Heart right ventricle (tissue), 16 donors: ENCODE measurements around the gene ZNF362. TPM values are rescaled to one million over a fixed set of nuclear protein-coding genes. Genes with fewer than 3 reads are reported as not detected.
A peak's percentile ranks its signal among the peaks of the same experiment; 100 is the strongest.

Source experiments
- ATAC-seq, 8 donors: fragments of 200-7000 bp; cut with Tn5 transposase; one replicate each; pipeline ENCODE4 v1.9.1; 2020; ENCODE audit warnings: mild to moderate bottlenecking in 8 of 8, moderate library complexity in 8 of 8, moderate number of reproducible peaks in 1 of 8
- DNase-seq, 2 donors: peaks; one replicate each; pipeline ENCODE4 v3.0.0-alpha.2; 2020
- H3K27ac ChIP-seq, 10 donors: fragments of 200-600 bp; sonication (generic) in 2 of 10; one replicate each; pipeline versions ENCODE4 v1.5.0 to v1.8.0; 2020 to 2022; ENCODE audit warnings: mild to moderate bottlenecking in 3 of 10
- H3K27me3 ChIP-seq, 7 donors: fragments of 200-600 bp; one replicate each; pipeline ENCODE4 v1.8.0; 2021 to 2022; ENCODE audit warnings: mild to moderate bottlenecking in 2 of 7
- H3K36me3 ChIP-seq, 9 donors: fragments of 200-600 bp; sonication (generic) in 1 of 9; one replicate each; pipeline versions ENCODE4 v1.5.0 to v1.8.0; 2020 to 2022; ENCODE audit warnings: mild to moderate bottlenecking in 2 of 9
- H3K4me1 ChIP-seq, 9 donors: fragments of 200-600 bp; sonication (generic) in 1 of 9; one replicate each; pipeline versions ENCODE4 v1.5.0 to v1.8.0; 2020 to 2022; ENCODE audit warnings: mild to moderate bottlenecking in 4 of 9
- H3K4me3 ChIP-seq, 10 donors: fragments of 200-600 bp; sonication (generic) in 2 of 10; one replicate each; pipeline versions ENCODE4 v1.5.0 to v1.8.0; 2020 to 2022; ENCODE audit warnings: mild to moderate bottlenecking in 7 of 10, moderate library complexity in 2 of 10
- H3K9me3 ChIP-seq, 11 donors: fragments of 200-600 bp in 10 of 11; sonication (generic) in 2 of 11; one replicate each; pipeline versions ENCODE4 v1.5.0 to v1.8.0; 2013 to 2022; ENCODE audit warnings: mild to moderate bottlenecking in 2 of 11, control low read depth in 1 of 11, moderate library complexity in 1 of 11
- CTCF ChIP-seq, 9 donors: fragments of 200-600 bp; sonication (generic) in 2 of 9; IDR thresholded peaks; one replicate each; pipeline versions ENCODE4 v1.5.0 to v1.8.0; 2021 to 2022; ENCODE audit warnings: antibody characterized with exemption in 9 of 9, mild to moderate bottlenecking in 5 of 9, moderate library complexity in 1 of 9
- WGBS, 2 donors: extraction: QIAGEN DNeasy Blood & Tissue Kit; methylation state at CpG; one replicate each; pipeline ENCODE4 v1.1.7; 2013; ENCODE audit warnings: inconsistent platforms in 1 of 2; 5-methylcytosine and 5-hydroxymethylcytosine counted together
- intact Hi-C, 10 donors: fragments of 100-400 bp; cut with DNase I; formaldehyde crosslinking; loops; one replicate each; pipeline versions ENCODE4 v1.11.1 to v1.14.2; 2022
- polyA plus RNA-seq, 2 donors: library from polyadenylated mRNA; stranded (reverse); fragments of 200-250 nt; gene quantifications; one replicate each; pipeline ENCODE4 v1.2.3, GENCODE V29; 2013
- total RNA-seq, 10 donors: library from RNA; stranded (reverse); fragmentation: NEBNext Ultra II Directional in 3 of 10; extraction: Animal tissue kit (Norgen Biotek cat#: 25700) in 3 of 10; gene quantifications; one replicate each; pipeline versions ENCODE4 v1.2.1 to v1.2.4, GENCODE V29; 2021 to 2023
- donor health status: Arrhythmogenic right ventricular cardiomyopathy.
- donor health status: ischemic (EF 13 %, LVEDD 7.1; RV severe dilation, severe dysfunction).
- donor health status: healthy with polysubstance abuse.
- donor health status: DM: no; HTN: yes; CAD: no.
- donor health status: DM: no; HTN: no; CAD: no.
- donor health status: ischemic (EF 25% LVEDD 6.9; RV normal size, moderate dysfunction).
- donor health status: ischemic (EF 25% LVEDD 5.7; RV mildly dilated, moderate dysfunction).
- donor health status: healthy.
- donor health status: DM: yes; HTN: yes; CAD: no.
- donor health status: Ischemic cardiomyopathy.
- donor health status: ischemic (EF 35%, LVEDD 5.7; RV mildly dilated, moderate dysfunction).
- donor health status: nonischemic (EF 11% LVEDD 7.7; RV severe dilation, severe dysfunction).
- donor health status: DM: yes; HTN: yes; CAD: no.
- donor health status: PGD.
- donor health status: ischemic (EF 29% LVEDD 5.4; RV normal size, mild dysfunction).
- donor health status: nonischemic (EF 23%, LVEDD 6.1; RV moderate dilation, normal function).

The ZNF362 gene
- total and polyA plus RNA-seq, 12 donors, result 9.1 to 39.2 (median 31.3) TPM

DNA sequence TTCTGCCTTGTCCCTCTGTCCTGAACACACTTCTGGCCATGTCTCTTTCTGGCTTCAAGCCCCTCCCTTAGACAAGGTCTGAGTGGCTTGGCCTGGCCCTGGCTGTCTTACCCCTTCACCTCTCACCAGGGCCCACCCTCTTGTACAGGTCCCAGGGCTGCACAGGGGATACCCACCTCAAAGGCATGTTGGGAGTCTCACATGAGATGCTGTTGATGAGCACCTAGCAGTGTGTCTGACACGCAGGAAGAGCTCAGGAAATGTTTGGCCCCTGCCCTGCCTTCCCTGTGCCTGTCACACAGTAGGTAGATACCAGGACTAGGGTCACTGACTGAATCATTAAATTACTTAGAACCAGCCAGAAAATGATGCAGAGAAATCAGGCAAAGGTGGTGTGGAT, 16.6 kb downstream of the ZNF362 start:
- no peak overlapping the region for H3K4me3 ChIP-seq
- no peak for TF ChIP-seq CTCF (IDR thresholded peaks at IDR 0.05)
- WGBS, 2 donors, result 81 to 82% methylated on average over 1 of the region's 1 CpG
- no peaks in the 10 kb centered on the region for H3K9me3 ChIP-seq
- DNase-seq (no peak), ATAC-seq (no peak)
- H3K4me1 ChIP-seq, result peaks cover 0 to 55% (median 32%) of the 10 kb centered on the region in 9 donors
- peaks cover 0 to 54% (median 11%) of the 10 kb centered on the region in 9 donors for H3K36me3 ChIP-seq
- intact Hi-C loops, result loop anchor here in 1 of 10 donors (1.0 kb wide), 1 partner anchor 13 kb away; no protein-coding TSS in a partner anchor
- no peaks in the 10 kb centered on the region for H3K27me3 ChIP-seq
- peak overlapping the region in 1 of 10 donors; percentile 38 for H3K27ac ChIP-seq

DNA sequence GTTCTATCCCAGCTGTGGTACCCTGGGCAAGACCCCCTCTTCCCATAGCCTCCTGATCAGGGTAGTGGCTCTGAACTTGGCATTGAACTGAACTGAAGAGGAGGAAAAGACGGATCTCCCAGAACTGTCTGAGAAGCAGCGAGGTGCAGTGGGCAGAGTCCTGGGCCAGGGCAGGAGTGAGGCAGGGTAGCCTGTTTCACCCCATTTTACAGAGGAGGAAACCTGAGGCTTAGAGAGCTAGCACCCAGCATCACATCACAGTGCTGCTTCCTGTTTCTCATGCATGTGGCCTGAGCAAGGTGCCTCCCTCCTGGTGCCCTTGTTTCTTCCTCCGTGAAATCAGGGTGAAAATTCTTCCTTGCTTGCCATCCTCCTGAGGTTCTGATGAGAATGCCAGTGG, 17.1 kb downstream of the ZNF362 start:
- WGBS, 2 donors, result 86 to 91% methylated on average over 3 of the region's 3 CpGs

DNA sequence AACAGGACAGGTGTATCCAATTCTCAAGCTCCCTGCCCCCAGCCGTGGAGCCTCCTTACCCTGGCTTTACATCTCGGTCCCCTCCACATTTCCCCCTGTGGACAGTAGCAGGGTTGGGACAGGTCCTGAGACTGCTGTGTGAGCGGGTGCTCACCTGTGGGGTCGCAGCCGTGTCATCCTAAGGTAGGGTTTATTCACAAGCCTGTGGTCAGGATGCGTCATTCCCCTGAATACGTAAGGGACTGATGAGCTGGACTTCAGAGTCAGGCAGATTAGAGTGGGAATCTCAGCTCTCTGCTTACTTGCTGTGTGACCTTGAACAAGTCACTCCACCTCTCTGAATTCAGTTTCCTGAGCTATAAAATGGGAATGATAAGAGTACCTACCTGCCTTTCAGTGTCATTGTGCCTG, 17.7 kb downstream of the ZNF362 start:
- Histone ChIP-seq H3K27me3 (no peaks in the 10 kb centered on the region), H3K4me3 (no peak overlapping the region), H3K36me3 (peaks cover 0 to 64% (median 15%) of the 10 kb centered on the region in 9 donors), H3K4me1 (peaks cover 0 to 45% (median 23%) of the 10 kb centered on the region in 9 donors), H3K27ac (no peak overlapping the region), H3K9me3 (no peaks in the 10 kb centered on the region)
- no peak for DNase-seq
- ATAC-seq, result no peak
- no peak for TF ChIP-seq CTCF (IDR thresholded peaks at IDR 0.05)
- WGBS, 2 donors, result 81 to 83% methylated on average over 7 of the region's 7 CpGs
- intact Hi-C loops, result no loop called here

More for the DNA sequence above, 17.1 kb downstream of the ZNF362 start:
- ATAC-seq, result no peak
- H3K4me3 ChIP-seq, result no peak overlapping the region
- intact Hi-C loops, result no loop called here
- H3K27me3 ChIP-seq, result no peaks in the 10 kb centered on the region
- H3K27ac ChIP-seq, result peak overlapping the region in 1 of 10 donors; percentile 38
- no peaks in the 10 kb centered on the region for H3K9me3 ChIP-seq
- H3K36me3 ChIP-seq, result peaks cover 0 to 59% (median 14%) of the 10 kb centered on the region in 9 donors
- DNase-seq, result no peak
- H3K4me1 ChIP-seq, result peaks cover 0 to 51% (median 28%) of the 10 kb centered on the region in 9 donors
- no peak for TF ChIP-seq CTCF (IDR thresholded peaks at IDR 0.05)

DNA sequence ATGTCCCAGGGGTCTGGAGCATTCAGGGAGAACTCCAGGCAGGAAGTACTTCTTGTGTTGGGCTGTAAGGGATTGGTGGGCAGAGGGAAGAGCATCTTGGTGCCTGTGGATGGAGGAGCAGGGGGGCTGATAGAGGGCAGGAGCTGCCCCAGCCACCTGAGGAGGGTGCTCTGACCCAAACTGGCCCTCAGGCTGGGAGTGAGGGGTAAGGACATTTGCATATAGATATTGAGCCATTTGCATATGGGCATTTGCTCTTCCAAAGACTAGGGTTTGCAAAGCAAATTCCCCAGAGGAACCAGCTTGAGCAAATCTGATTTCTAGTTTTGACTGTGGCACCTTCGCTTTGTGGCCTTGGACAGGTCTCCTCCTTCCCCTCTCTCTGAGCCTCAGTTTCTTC, 18.2 kb downstream of the ZNF362 start:
- H3K4me3 ChIP-seq, result no peak overlapping the region
- TF ChIP-seq CTCF (IDR thresholded peaks at IDR 0.05), result no peak
- no peak overlapping the region for H3K27ac ChIP-seq
- intact Hi-C loops, result no loop called here
- H3K9me3 ChIP-seq, result no peaks in the 10 kb centered on the region
- peaks cover 0 to 69% (median 20%) of the 10 kb centered on the region in 9 donors for H3K36me3 ChIP-seq
- H3K4me1 ChIP-seq, result peaks cover 0 to 40% (median 19%) of the 10 kb centered on the region in 9 donors
- DNase-seq (no peak), ATAC-seq (no peak)
- 97 to 100% methylated on average over 1 of the region's 1 CpG for WGBS, 2 donors
- H3K27me3 ChIP-seq, result no peaks in the 10 kb centered on the region
